SK-N-SH (cell line): ENCODE measurements around the gene APBA2. TPM values are rescaled to one million over a fixed set of nuclear protein-coding genes. Genes with fewer than 3 reads are reported as not detected.

Experiments used
- CTCF ChIA-PET: fragments of 300-600, 350-600 bp; formaldehyde crosslinking; extraction: SDS; loops from one replicate; lab custom pipeline; 2021; lab: Yijun Ruan, JAX
- POLR2A ChIA-PET: fragments of 350-600 bp; sonication (Branson Sonifier 250); formaldehyde crosslinking; extraction: SDS; loops from one replicate; lab custom pipeline; 2020; ENCODE audit warnings: antibody characterized with exemption, inconsistent platforms; lab: Yijun Ruan, JAX
- DNase-seq: peaks from one replicate; pipeline ENCODE4 v3.0.0; 2012
- H2AFZ ChIP-seq: fragments of 200-600 bp; sonication (generic); 2 replicates; pipeline ENCODE4 v1.8.1; 2016; ENCODE audit warnings: antibody characterized with exemption, mild to moderate bottlenecking, low read depth
- H3F3A ChIP-seq: fragments of 200-600 bp; sonication (generic); replicated peaks from 2 replicates; pipeline ENCODE3; 2016; ENCODE audit warnings: antibody characterized with exemption, mild to moderate bottlenecking; ENCODE audit not compliant: insufficient read depth
- H3K27ac ChIP-seq, 2 experiments: fragments of 200-500 bp in 1 of 2; fragments of 200-600 bp in 1 of 2; sonication (Bioruptor generic) in 1 of 2; sonication (generic), shearing (Covaris generic) in 1 of 2; 2 replicates each; pipeline versions ENCODE4 v1.5.1 to v1.6.1; 2014 to 2016; ENCODE audit warnings: low read depth in 2 of 2, inconsistent platforms in 1 of 2, low read length in 1 of 2, mild to moderate bottlenecking in 1 of 2, mixed read lengths in 1 of 2
- H3K27me3 ChIP-seq: fragments of 200-600 bp; sonication (generic), shearing (Covaris generic); 2 replicates; pipeline ENCODE4 v1.6.1; 2016; ENCODE audit warnings: mixed run types; ENCODE audit not compliant: insufficient read depth
- H3K36me3 ChIP-seq, 2 experiments: fragments of 200-500 bp in 1 of 2; fragments of 200-600 bp in 1 of 2; sonication (Bioruptor generic) in 1 of 2; sonication (generic) in 1 of 2; replicated peaks in 1 of 2; 2 replicates each; pipeline versions ENCODE3 to v1.5.1; 2014 to 2016; ENCODE audit warnings: low read length in 1 of 2, mild to moderate bottlenecking in 1 of 2; ENCODE audit not compliant: insufficient read depth in 2 of 2, control insufficient read depth in 1 of 2
- H3K4me1 ChIP-seq, 2 experiments: fragments of 200-500 bp in 1 of 2; fragments of 200-600 bp in 1 of 2; sonication (Bioruptor generic) in 1 of 2; sonication (generic), shearing (Covaris generic) in 1 of 2; 2 replicates each; pipeline versions ENCODE4 v1.5.1 to v1.6.1; 2014 to 2016; ENCODE audit warnings: low read depth in 1 of 2, low read length in 1 of 2, mixed run types in 1 of 2; ENCODE audit not compliant: insufficient read depth in 2 of 2, control insufficient read depth in 1 of 2
- H3K4me2 ChIP-seq: fragments of 200-600 bp; sonication (generic), shearing (Covaris generic); 2 replicates; pipeline ENCODE4 v1.6.1; 2017; ENCODE audit warnings: mixed run types
- H3K4me3 ChIP-seq, 2 experiments: fragments of 200-500 bp in 1 of 2; fragments of 200-600 bp in 1 of 2; sonication (Bioruptor generic) in 1 of 2; sonication (generic), shearing (Covaris generic) in 1 of 2; 2 replicates each; pipeline versions ENCODE4 v1.5.1 to v1.8.1; 2014 to 2016; ENCODE audit warnings: low read depth in 2 of 2, inconsistent platforms in 1 of 2, low read length in 1 of 2, mild to moderate bottlenecking in 1 of 2, mixed read lengths in 1 of 2, moderate library complexity in 1 of 2
- H3K79me2 ChIP-seq: fragments of 200-600 bp; sonication (generic); 2 replicates; pipeline ENCODE4 v1.8.1; 2017; ENCODE audit warnings: mild to moderate bottlenecking; ENCODE audit not compliant: insufficient read depth
- H3K9ac ChIP-seq: fragments of 200-600 bp; sonication (generic); 2 replicates; pipeline ENCODE4 v1.6.1; 2017; ENCODE audit warnings: mixed run types
- H3K9me2 ChIP-seq: fragments of 200-600 bp; sonication (generic); 2 replicates; pipeline ENCODE4 v1.6.1; 2017; ENCODE audit warnings: mixed run types
- H3K9me3 ChIP-seq: fragments of 200-600 bp; sonication (generic); 2 replicates; pipeline ENCODE4 v1.6.1; 2017; ENCODE audit warnings: mixed run types, mild to moderate bottlenecking, moderate library complexity
- H4K20me1 ChIP-seq: fragments of 200-600 bp; sonication (generic); 2 replicates; pipeline ENCODE4 v1.6.1; 2017; ENCODE audit warnings: mild to moderate bottlenecking, mixed run types; ENCODE audit not compliant: insufficient read depth
- EP300 ChIP-seq, 2 experiments: IDR thresholded peaks; 2 replicates each; pipeline versions ENCODE4 v1.4.0 to v1.6.1; 2012; ENCODE audit warnings: borderline replicate concordance in 1 of 2, low read depth in 1 of 2, low read length in 1 of 2
- FOXJ3 ChIP-seq: sonication (generic); formaldehyde crosslinking; IDR thresholded peaks from 2 replicates; pipeline ENCODE4 v1.5.1; 2020; ENCODE audit warnings: mild to moderate bottlenecking, missing genetic modification reagents
- GATA2 ChIP-seq: sonication (generic); formaldehyde crosslinking; IDR thresholded peaks from 2 replicates; pipeline ENCODE4 v1.5.0; 2020; ENCODE audit warnings: mild to moderate bottlenecking, missing genetic modification reagents
- IRF3 ChIP-seq: fragments of 150-350 bp; IDR thresholded peaks from 2 replicates; pipeline ENCODE4 v1.6.1; 2016; ENCODE audit warnings: mild to moderate bottlenecking, low read depth, low read length
- JUND ChIP-seq: IDR thresholded peaks from 2 replicates; pipeline ENCODE4 v1.4.0; 2012
- MEF2A ChIP-seq: IDR thresholded peaks from 2 replicates; pipeline ENCODE4 v1.4.0; 2012; ENCODE audit warnings: low read depth, borderline replicate concordance
- MXI1 ChIP-seq: IDR thresholded peaks from 2 replicates; pipeline ENCODE4 v1.6.1; 2012; ENCODE audit warnings: mild to moderate bottlenecking, low read depth, low read length, improper control_type of control experiment
- NFIC ChIP-seq: IDR thresholded peaks from 2 replicates; pipeline ENCODE4 v1.4.0; 2012; ENCODE audit warnings: borderline replicate concordance
- NRF1 ChIP-seq: IDR thresholded peaks from 2 replicates; pipeline ENCODE4 v1.6.1; 2012; ENCODE audit warnings: low read depth, mild to moderate bottlenecking, low read length
- POLR2AphosphoS5 ChIP-seq: IDR thresholded peaks from 2 replicates; pipeline ENCODE4 v1.6.1; 2012; ENCODE audit warnings: low read depth, low read length
- RAD21 ChIP-seq: IDR thresholded peaks from 2 replicates; pipeline ENCODE4 v1.6.1; 2012; ENCODE audit warnings: mild to moderate bottlenecking, low read length
- RFX5 ChIP-seq: IDR thresholded peaks from 2 replicates; pipeline ENCODE4 v1.6.1; 2012; ENCODE audit warnings: mild to moderate bottlenecking, improper control_type of control experiment, low read length
- RXRA ChIP-seq: IDR thresholded peaks from 2 replicates; pipeline ENCODE4 v1.4.0; 2012; ENCODE audit warnings: low read depth, mild to moderate bottlenecking, borderline replicate concordance
- SIN3A ChIP-seq: IDR thresholded peaks from 2 replicates; pipeline ENCODE4 v1.6.1; 2012; ENCODE audit warnings: low read depth, mild to moderate bottlenecking, low read length, moderate library complexity, borderline replicate concordance
- TAF1 ChIP-seq: IDR thresholded peaks from 2 replicates; pipeline ENCODE4 v1.6.1; 2012; ENCODE audit warnings: low read depth, mild to moderate bottlenecking, low read length, moderate library complexity, borderline replicate concordance
- TCF12 ChIP-seq: IDR thresholded peaks from 2 replicates; pipeline ENCODE4 v1.4.0; 2012
- TEAD4 ChIP-seq: IDR thresholded peaks from 2 replicates; pipeline ENCODE4 v1.4.0; 2012; ENCODE audit warnings: mild to moderate bottlenecking, borderline replicate concordance; ENCODE audit not compliant: insufficient read depth
- USF2 ChIP-seq: fragments of 150-350 bp; IDR thresholded peaks from 2 replicates; pipeline ENCODE4 v1.6.1; 2017; ENCODE audit warnings: antibody characterized with exemption, low read length, low read depth, borderline replicate concordance
- WGBS: methylation state at CpG from one replicate; pipeline ENCODE4 v1.1.6; 2017; ENCODE audit warnings: low lambda C conversion rate; 5-methylcytosine and 5-hydroxymethylcytosine counted together
- polyA plus RNA-seq, 3 experiments: library from polyadenylated mRNA; depleted of rRNA; stranded (reverse); fragments of >200 nt; gene quantifications; 2 replicates each; pipeline ENCODE4 v1.2.3, GENCODE V29; 2012
- TF ChIP-seq, protein P1 (sequence below): IDR thresholded peaks from 2 replicates; pipeline ENCODE4 v1.4.0; 2012; ENCODE audit warnings: low read depth
- TF ChIP-seq, protein P2 (sequence below): IDR thresholded peaks from 2 replicates; pipeline ENCODE4 v1.4.0; 2012; ENCODE audit warnings: low read depth, borderline replicate concordance

The APBA2 gene
- polyA plus RNA-seq, 1 of the 3 experiments (the other 2 are of a cell fraction), result 12.7 TPM

GRCh38 chr15:29129221-29129620 lies 243.4 kb downstream of the APBA2 start:
- no peak overlapping the region for H3K4me2 ChIP-seq
- no peak for DNase-seq
- CTCF ChIA-PET, result interaction anchor here (3.7 kb wide), 1 partner anchor 10 kb away, joined by 35 read pairs; no protein-coding TSS in a partner anchor
- POLR2A ChIA-PET, result no interaction called here
- no peaks in the 10 kb centered on the region for H3K36me3 ChIP-seq
- H3K27me3 ChIP-seq, result no peaks in the 10 kb centered on the region
- H3K27ac ChIP-seq, result no peak overlapping the region
- no peaks in the 10 kb centered on the region for H3K79me2 ChIP-seq
- 81% methylated on average over 10 of the region's 10 CpGs for WGBS
- H2AFZ ChIP-seq, result no peak overlapping the region
- H3F3A ChIP-seq, result no peaks in the 10 kb centered on the region
- no peaks in the 10 kb centered on the region for H4K20me1 ChIP-seq
- peaks cover 0 to 15% of the 10 kb centered on the region in 2 experiments; a peak in 1 of 4 replicates for H3K4me1 ChIP-seq
- H3K9ac ChIP-seq, result no peak overlapping the region
- TF ChIP-seq MEF2A (no peak), FOXJ3 (CRISPR knock-in tag) (no peak), MXI1 (no peak), EP300 (IDR thresholded peaks at IDR 0.05; ENCODE audit: borderline replicate concordance in 1 of 2, low read depth in 1 of 2, low read length in 1 of 2) (no peak), TEAD4 (no peak), GATA2 (CRISPR knock-in tag) (no peak), SIN3A (no peak), NFIC (no peak), NRF1 (no peak), RXRA (no peak), POLR2AphosphoS5 (no peak), RFX5 (no peak), JUND (no peak), USF2 (no peak), RAD21 (no peak), IRF3 (no peak), TAF1 (no peak), TCF12 (no peak)
- TF ChIP-seq, protein P1, sequence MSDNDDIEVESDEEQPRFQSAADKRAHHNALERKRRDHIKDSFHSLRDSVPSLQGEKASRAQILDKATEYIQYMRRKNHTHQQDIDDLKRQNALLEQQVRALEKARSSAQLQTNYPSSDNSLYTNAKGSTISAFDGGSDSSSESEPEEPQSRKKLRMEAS, result no peak
- TF ChIP-seq, protein P2, sequence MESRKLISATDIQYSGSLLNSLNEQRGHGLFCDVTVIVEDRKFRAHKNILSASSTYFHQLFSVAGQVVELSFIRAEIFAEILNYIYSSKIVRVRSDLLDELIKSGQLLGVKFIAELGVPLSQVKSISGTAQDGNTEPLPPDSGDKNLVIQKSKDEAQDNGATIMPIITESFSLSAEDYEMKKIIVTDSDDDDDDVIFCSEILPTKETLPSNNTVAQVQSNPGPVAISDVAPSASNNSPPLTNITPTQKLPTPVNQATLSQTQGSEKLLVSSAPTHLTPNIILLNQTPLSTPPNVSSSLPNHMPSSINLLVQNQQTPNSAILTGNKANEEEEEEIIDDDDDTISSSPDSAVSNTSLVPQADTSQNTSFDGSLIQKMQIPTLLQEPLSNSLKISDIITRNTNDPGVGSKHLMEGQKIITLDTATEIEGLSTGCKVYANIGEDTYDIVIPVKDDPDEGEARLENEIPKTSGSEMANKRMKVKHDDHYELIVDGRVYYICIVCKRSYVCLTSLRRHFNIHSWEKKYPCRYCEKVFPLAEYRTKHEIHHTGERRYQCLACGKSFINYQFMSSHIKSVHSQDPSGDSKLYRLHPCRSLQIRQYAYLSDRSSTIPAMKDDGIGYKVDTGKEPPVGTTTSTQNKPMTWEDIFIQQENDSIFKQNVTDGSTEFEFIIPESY, result no peak
- H3K4me3 ChIP-seq, result no peak overlapping the region
- H3K9me3 ChIP-seq, result no peaks in the 10 kb centered on the region
- H3K9me2 ChIP-seq, result no peaks in the 10 kb centered on the region
